Prostate gland (tissue), 2 donors: ENCODE measurements around the gene USP24. TPM values are rescaled to one million over a fixed set of nuclear protein-coding genes. Genes with fewer than 3 reads are reported as not detected.

Source experiments
- DNase-seq: peaks from one replicate; pipeline ENCODE4 v3.0.0-alpha.2; 2019; ENCODE audit warnings: low spot score
- H3K27ac ChIP-seq, 2 donors: fragments of 200-600 bp; sonication (generic); 2 replicates each; pipeline ENCODE4 v1.5.1; 2017 to 2019
- H3K27me3 ChIP-seq: fragments of 200-600 bp; sonication (generic); replicated peaks from 2 replicates; pipeline ENCODE4 v1.5.1; 2019; ENCODE audit not compliant: insufficient read depth
- H3K36me3 ChIP-seq, 2 donors: fragments of 200-600 bp; sonication (generic); 1 replicate in 1 of 2; 2 replicates in 1 of 2; pipeline versions ENCODE4 v1.5.1 to v1.8.1; 2017 to 2019
- H3K4me1 ChIP-seq: fragments of 200-600 bp; sonication (generic); replicated peaks from 2 replicates; pipeline ENCODE4 v1.5.1; 2019
- H3K4me3 ChIP-seq, 2 donors: fragments of 200-600 bp; sonication (generic); 2 replicates each; pipeline ENCODE4 v1.5.1; 2017 to 2019
- H3K9me3 ChIP-seq: fragments of 200-600 bp; sonication (generic); 2 replicates; pipeline ENCODE4 v1.5.1; 2017
- POLR2A ChIP-seq: fragments of 450-650 bp; IDR thresholded peaks from one replicate; pipeline ENCODE4 v1.6.1; 2016; ENCODE audit warnings: antibody characterized with exemption, mild to moderate bottlenecking
- POLR2AphosphoS5 ChIP-seq: sonication (generic); formaldehyde crosslinking; IDR thresholded peaks from one replicate; pipeline ENCODE4 v1.6.1; 2017; ENCODE audit warnings: antibody characterized with exemption
- WGBS: methylation state at CpG from one replicate; pipeline ENCODE4 v1.1.5; 2018; 5-methylcytosine and 5-hydroxymethylcytosine counted together
- intact Hi-C: fragments of 100-400 bp; cut with DNase I; formaldehyde crosslinking; loops from one replicate; pipeline ENCODE4 v1.14.2; 2022
- total RNA-seq, 2 donors: library from RNA; depleted of rRNA; stranded (reverse); fragments of >200 nt; gene quantifications; one replicate each; pipeline ENCODE4 v1.1.0, GENCODE V29; 2016
- TF ChIP-seq, protein P1 (sequence below), 4 experiments: fragments of 200-600 bp in 2 of 4; fragments of 450-650 bp in 2 of 4; sonication (generic) in 2 of 4; IDR thresholded peaks; 1 replicate in 3 of 4; 2 replicates in 1 of 4; pipeline ENCODE4 v1.5.1; 2016 to 2019; ENCODE audit warnings: antibody characterized with exemption in 4 of 4, mild to moderate bottlenecking in 2 of 4, moderate library complexity in 2 of 4

The USP24 gene
- total RNA-seq, 2 donors from 2014 or later = 29.7 to 44.6 TPM

DNA sequence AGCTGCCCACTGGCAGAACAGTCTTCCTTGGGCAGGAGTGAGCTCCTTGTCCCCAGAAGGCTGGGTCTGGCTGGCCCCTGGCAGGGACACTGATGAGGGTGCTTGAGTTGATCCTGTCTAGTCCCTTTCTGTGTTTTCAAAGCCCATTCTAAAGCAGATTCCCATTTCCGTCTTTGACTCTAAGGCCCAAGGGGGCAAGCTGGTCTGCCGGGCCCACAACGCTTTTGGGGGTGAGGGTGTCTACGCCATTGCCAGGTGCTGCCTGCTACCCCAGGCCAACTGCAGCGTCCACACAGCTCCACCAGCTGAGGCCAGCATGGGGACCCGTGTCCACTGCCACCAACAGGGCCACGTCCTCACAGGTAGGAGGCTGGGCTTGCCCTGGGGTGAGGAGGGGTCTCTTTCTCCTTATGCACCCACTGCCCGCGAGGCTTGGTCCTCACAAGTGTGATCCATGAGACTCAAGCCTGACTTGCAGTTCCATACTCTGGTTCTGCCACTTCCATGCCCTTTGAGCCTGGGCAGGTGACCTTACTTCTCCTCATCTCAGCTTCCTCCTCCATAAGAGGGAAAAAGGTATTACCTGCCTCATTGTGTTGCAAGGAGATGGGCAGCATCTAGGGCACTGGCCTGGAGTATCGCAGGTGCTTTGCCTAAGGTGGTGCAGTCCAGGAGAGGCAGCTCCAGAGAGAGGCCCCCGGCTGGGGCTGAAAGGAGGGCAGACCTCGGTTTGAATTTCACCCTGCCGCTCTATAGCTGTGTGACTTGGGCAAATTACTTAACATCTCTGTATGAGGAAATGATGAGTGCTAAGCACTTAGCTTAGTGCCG, 155.6 kb downstream of the USP24 start:
- TF ChIP-seq, protein P1, sequence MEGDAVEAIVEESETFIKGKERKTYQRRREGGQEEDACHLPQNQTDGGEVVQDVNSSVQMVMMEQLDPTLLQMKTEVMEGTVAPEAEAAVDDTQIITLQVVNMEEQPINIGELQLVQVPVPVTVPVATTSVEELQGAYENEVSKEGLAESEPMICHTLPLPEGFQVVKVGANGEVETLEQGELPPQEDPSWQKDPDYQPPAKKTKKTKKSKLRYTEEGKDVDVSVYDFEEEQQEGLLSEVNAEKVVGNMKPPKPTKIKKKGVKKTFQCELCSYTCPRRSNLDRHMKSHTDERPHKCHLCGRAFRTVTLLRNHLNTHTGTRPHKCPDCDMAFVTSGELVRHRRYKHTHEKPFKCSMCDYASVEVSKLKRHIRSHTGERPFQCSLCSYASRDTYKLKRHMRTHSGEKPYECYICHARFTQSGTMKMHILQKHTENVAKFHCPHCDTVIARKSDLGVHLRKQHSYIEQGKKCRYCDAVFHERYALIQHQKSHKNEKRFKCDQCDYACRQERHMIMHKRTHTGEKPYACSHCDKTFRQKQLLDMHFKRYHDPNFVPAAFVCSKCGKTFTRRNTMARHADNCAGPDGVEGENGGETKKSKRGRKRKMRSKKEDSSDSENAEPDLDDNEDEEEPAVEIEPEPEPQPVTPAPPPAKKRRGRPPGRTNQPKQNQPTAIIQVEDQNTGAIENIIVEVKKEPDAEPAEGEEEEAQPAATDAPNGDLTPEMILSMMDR (IDR thresholded peaks at IDR 0.05) = no peak
- TF ChIP-seq POLR2AphosphoS5 = no peak
- TF ChIP-seq POLR2A = no peak
- no peaks in the 10 kb centered on the region for H3K9me3 ChIP-seq
- intact Hi-C loops = no loop called here
- no peak for DNase-seq
- H3K4me3 ChIP-seq = no peak overlapping the region
- no peaks in the 10 kb centered on the region for H3K36me3 ChIP-seq
- no peaks in the 10 kb centered on the region for H3K27me3 ChIP-seq
- H3K4me1 ChIP-seq = peaks cover 3% of the 10 kb centered on the region
- no peak overlapping the region for H3K27ac ChIP-seq
- WGBS = 87% methylated on average over 14 of the region's 14 CpGs

DNA sequence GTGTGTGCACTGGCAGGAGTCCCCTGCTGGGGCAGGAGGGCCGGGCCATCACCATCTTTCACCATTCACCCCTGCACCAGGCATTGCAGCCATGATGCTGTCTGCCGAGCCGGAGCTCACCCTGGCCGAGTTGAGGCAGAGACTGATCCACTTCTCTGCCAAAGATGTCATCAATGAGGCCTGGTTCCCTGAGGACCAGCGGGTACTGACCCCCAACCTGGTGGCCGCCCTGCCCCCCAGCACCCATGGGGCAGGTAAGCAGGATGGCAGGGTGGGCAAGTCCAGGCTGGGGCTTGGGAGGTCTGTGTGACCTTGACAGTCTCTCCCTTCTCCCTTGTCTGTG, 157.2 kb downstream of the USP24 start:
- Histone ChIP-seq H3K27ac (no peak overlapping the region), H3K4me1 (no peaks in the 10 kb centered on the region), H3K4me3 (no peak overlapping the region), H3K9me3 (no peaks in the 10 kb centered on the region), H3K27me3 (no peaks in the 10 kb centered on the region), H3K36me3 (no peaks in the 10 kb centered on the region)
- TF ChIP-seq, protein P1 (IDR thresholded peaks at IDR 0.05) = no peak
- TF ChIP-seq POLR2A = no peak
- TF ChIP-seq POLR2AphosphoS5 = no peak
- WGBS = 95% methylated on average over 6 of the region's 6 CpGs
- DNase-seq = no peak
- intact Hi-C loops = no loop called here

DNA sequence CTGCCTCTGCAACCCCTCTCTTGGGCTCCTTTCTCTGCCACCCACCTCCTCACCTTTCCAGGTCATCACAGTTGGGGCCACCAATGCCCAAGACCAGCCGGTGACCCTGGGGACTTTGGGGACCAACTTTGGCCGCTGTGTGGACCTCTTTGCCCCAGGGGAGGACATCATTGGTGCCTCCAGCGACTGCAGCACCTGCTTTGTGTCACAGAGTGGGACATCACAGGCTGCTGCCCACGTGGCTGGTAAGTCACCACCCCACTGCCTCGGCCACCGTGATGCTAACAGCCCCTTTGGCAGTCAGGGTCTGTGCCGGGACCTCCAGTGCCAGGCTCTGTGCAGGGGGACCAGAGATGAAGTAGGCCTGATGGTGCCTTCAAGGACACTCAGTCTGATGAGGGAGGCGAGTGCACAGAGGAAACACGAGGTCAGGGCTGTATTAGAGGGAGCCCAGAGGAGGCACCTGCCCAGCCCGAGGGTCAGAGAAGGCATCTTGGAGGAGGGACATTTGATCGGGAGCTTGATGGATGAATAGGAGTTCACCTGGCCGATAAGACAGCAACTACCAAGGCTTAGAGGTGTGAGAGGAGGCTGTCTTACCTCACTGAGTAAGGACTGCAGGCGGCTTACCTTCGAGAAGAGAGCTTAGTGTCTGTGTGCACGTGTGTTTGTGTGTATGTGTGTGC, 157.8 kb downstream of the USP24 start:
- no peak overlapping the region for H3K4me3 ChIP-seq
- H3K4me1 ChIP-seq = no peaks in the 10 kb centered on the region
- H3K9me3 ChIP-seq = no peaks in the 10 kb centered on the region
- TF ChIP-seq POLR2A = no peak
- TF ChIP-seq POLR2AphosphoS5 = no peak
- TF ChIP-seq, protein P1 (IDR thresholded peaks at IDR 0.05) = no peak
- WGBS = 94% methylated on average over 15 of the region's 15 CpGs
- intact Hi-C loops = no loop called here
- no peak overlapping the region for H3K27ac ChIP-seq
- H3K27me3 ChIP-seq = no peaks in the 10 kb centered on the region
- no peak for DNase-seq
- H3K36me3 ChIP-seq = no peaks in the 10 kb centered on the region

DNA sequence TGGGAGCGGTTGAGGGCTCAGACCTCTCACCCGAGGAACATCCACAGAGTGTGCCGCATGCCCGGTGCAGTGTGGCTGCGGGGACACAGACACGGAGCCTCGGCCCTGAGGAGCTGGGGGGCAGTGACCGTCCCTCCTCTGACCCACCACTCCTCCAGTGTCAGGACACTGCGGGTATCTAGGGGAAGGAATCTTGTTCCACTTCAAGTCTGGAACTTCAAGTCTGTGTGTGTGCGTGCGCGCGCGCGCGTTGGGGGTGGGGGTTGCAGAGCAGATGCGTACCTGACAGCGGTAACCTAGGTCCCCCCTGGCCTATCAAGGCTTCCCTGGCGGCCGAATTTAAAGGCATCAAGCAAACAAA, 158.6 kb downstream of the USP24 start:
- no peak for DNase-seq
- H3K4me1 ChIP-seq = no peaks in the 10 kb centered on the region
- no peaks in the 10 kb centered on the region for H3K9me3 ChIP-seq
- 96% methylated on average over 20 of the region's 20 CpGs for WGBS
- H3K4me3 ChIP-seq = no peak overlapping the region
- H3K36me3 ChIP-seq = no peaks in the 10 kb centered on the region
- TF ChIP-seq, protein P1 (IDR thresholded peaks at IDR 0.05) = no peak
- TF ChIP-seq POLR2A (no peak), POLR2AphosphoS5 (no peak)
- intact Hi-C loops = no loop called here
- no peak overlapping the region for H3K27ac ChIP-seq
- no peaks in the 10 kb centered on the region for H3K27me3 ChIP-seq
